Lung (tissue), 12 donors: ENCODE results near the gene CNPY3. TPM values are rescaled to one million over a fixed set of nuclear protein-coding genes. Genes with fewer than 3 reads are reported as not detected.
"Not testable (repeated sequence)": the region's sequence is repeated elsewhere in the genome, so short reads cannot be mapped to it uniquely, and the experiment has no call there.

ENCODE experiments used
- ATAC-seq: fragments of 200-7000 bp; cut with Tn5 transposase; one replicate; pipeline ENCODE4 v1.9.1; 2020; ENCODE audit warnings: moderate number of reproducible peaks; ENCODE audit not compliant: insufficient read depth, low FRiP score
- DNase-seq, 3 donors: peaks; one replicate each; pipeline ENCODE4 v3.0.0-alpha.2; 2013 to 2017
- H3K27ac ChIP-seq, 2 donors: one replicate each; pipeline ENCODE4 v1.5.1; 2013; ENCODE audit warnings: mild to moderate bottlenecking in 2 of 2, moderate library complexity in 2 of 2, control low read depth in 1 of 2, inconsistent platforms in 1 of 2, low read depth in 1 of 2, low read length in 1 of 2
- H3K27me3 ChIP-seq, 3 donors: one replicate each; pipeline ENCODE4 v1.5.1; 2013; ENCODE audit warnings: low read length in 2 of 3; ENCODE audit not compliant: control insufficient read depth in 3 of 3, insufficient read depth in 3 of 3
- H3K36me3 ChIP-seq, 4 donors: one replicate each; pipeline ENCODE4 v1.5.1; 2013; ENCODE audit warnings: low read length in 4 of 4, mild to moderate bottlenecking in 1 of 4, moderate library complexity in 1 of 4; ENCODE audit not compliant: control insufficient read depth in 4 of 4, insufficient read depth in 4 of 4
- H3K4me1 ChIP-seq, 5 donors: one replicate each; pipeline ENCODE4 v1.5.1; 2013; ENCODE audit warnings: low read length in 5 of 5, mild to moderate bottlenecking in 2 of 5, moderate library complexity in 1 of 5; ENCODE audit not compliant: control insufficient read depth in 5 of 5, insufficient read depth in 5 of 5
- H3K4me3 ChIP-seq: one replicate; pipeline ENCODE4 v1.5.1; 2013; ENCODE audit warnings: mild to moderate bottlenecking, control low read depth, moderate library complexity
- H3K9ac ChIP-seq, 2 donors: one replicate each; pipeline ENCODE4 v1.5.1; 2013; ENCODE audit warnings: low read length in 2 of 2, control low read depth in 1 of 2; ENCODE audit not compliant: insufficient read depth in 1 of 2
- H3K9me3 ChIP-seq, 4 donors: one replicate each; pipeline ENCODE4 v1.5.1; 2013; ENCODE audit warnings: low read length in 3 of 4, mild to moderate bottlenecking in 1 of 4, moderate library complexity in 1 of 4; ENCODE audit not compliant: control insufficient read depth in 4 of 4, insufficient read depth in 3 of 4
- CTCF ChIP-seq: IDR thresholded peaks from 2 replicates; pipeline ENCODE4 v1.5.1; 2012; ENCODE audit warnings: mild to moderate bottlenecking; ENCODE audit errors: control extremely low read depth, extremely low read depth
- WGBS, 2 donors: extraction: QIAGEN DNeasy Blood & Tissue Kit; methylation state at CpG; one replicate each; pipeline ENCODE4 v1.1.7; 2013; 5-methylcytosine and 5-hydroxymethylcytosine counted together
- polyA plus RNA-seq, 2 donors: library from polyadenylated mRNA; stranded (reverse); fragments of 200-250 nt; gene quantifications; one replicate each; pipeline ENCODE4 v1.2.1, GENCODE V29; 2013
- total RNA-seq, 2 donors: library from RNA; depleted of rRNA in 1 of 2; stranded (reverse); fragments of >200 nt in 1 of 2; gene quantifications; one replicate each; pipeline ENCODE4 v1.2.1, GENCODE V29; 2014 to 2021
- donor health status: control.
- donor health status: control.
- donor health status: Bipolar disorder and iron deficiency.
- donor health status: healthy.
- donor health status: DM: yes; HTN: yes; CAD: no.

The CNPY3 gene
- total and polyA plus RNA-seq, 4 donors: 36.0 to 90.5 (median 56.2) TPM

GRCh38 chr6:42889815-42890214, 39.5 kb upstream of the CNPY3 start:
- peaks cover 9 to 12% (median 10%) of the 10 kb centered on the region in 4 donors for H3K36me3 ChIP-seq
- peak overlapping the region in 1 of 2 donors; percentile 53 for H3K27ac ChIP-seq
- peak overlapping the region in 1 of 2 donors; percentile 71 for H3K9ac ChIP-seq
- no peak for ATAC-seq
- no peak for TF ChIP-seq CTCF
- H3K4me3 ChIP-seq: no peak overlapping the region
- peaks cover 0 to 7% (median 0%) of the 10 kb centered on the region in 5 donors for H3K4me1 ChIP-seq
- 59 to 67% methylated on average over 4 of the region's 4 CpGs for WGBS, 2 donors
- peak in 1 of 3 donors; percentile 33 for DNase-seq
- H3K9me3 ChIP-seq: no peaks in the 10 kb centered on the region
- no peaks in the 10 kb centered on the region for H3K27me3 ChIP-seq

- H3K36me3 ChIP-seq: peaks cover 5 to 7% (median 6%) of the 10 kb centered on the region in 4 donors
- no peaks in the 10 kb centered on the region for H3K27me3 ChIP-seq
- H3K27ac ChIP-seq: peak overlapping the region; percentile 89 to 98
- H3K4me1 ChIP-seq: peaks cover 0 to 7% (median 0%) of the 10 kb centered on the region in 5 donors
- WGBS, 2 donors: 0% methylated on average over 63 of the region's 63 CpGs
- ATAC-seq (peak; percentile 99), DNase-seq (peak; percentile 97 to 98 (median 98))
- H3K9ac ChIP-seq: peak overlapping the region; percentile 35 to 71
- TF ChIP-seq CTCF: no peak
- no peaks in the 10 kb centered on the region for H3K9me3 ChIP-seq
- peak overlapping the region; percentile 96 for H3K4me3 ChIP-seq
Observed at GRCh38 chr6:42890311-42891198, 38.7 kb upstream of the CNPY3 start.

DNA sequence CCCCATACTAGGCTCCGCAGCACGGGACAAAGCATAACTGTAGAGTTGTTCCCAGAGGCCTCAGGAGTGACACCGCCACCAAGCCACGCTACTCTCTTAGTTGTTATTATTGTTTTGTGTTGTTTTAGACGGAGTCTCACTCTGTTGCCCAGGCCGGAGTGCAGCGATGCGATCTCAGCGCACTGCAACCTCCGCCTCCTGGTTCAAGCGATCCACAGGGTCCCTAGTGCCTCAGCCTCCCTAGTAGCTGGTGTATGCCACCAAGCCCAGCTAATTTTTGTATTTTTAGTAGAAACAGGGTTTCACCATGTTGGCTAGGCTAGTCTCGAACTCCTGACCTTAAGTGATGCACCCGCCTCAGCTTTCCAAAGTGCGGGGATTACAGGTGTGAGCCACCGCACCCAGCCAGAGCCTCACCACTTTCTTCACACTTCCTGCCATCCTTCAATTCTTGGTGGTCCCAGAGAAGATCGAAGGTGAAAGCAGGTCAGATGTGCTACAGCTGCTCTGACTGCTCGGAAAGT, 38.0 kb upstream of the CNPY3 start:
- Histone ChIP-seq H3K27ac (peak overlapping the region; percentile 47 to 98), H3K4me3 (peak overlapping the region; percentile 17), H3K9me3 (no peaks in the 10 kb centered on the region), H3K4me1 (peaks cover 0 to 7% (median 0%) of the 10 kb centered on the region in 5 donors), H3K36me3 (peaks cover 0 to 1% (median 0%) of the 10 kb centered on the region in 4 donors), H3K9ac (peak overlapping the region; percentile 12 to 71), H3K27me3 (no peaks in the 10 kb centered on the region)
- DNase-seq (no peak), ATAC-seq (no peak)
- 38 to 47% methylated on average over 17 of the region's 17 CpGs for WGBS, 2 donors
- no peak for TF ChIP-seq CTCF

GRCh38 chr6:42894041-42894828, 35.0 kb upstream of the CNPY3 start:
- H3K4me3 ChIP-seq, H3K9me3 ChIP-seq, ATAC-seq, H3K9ac ChIP-seq, H3K27ac ChIP-seq, H3K36me3 ChIP-seq, H3K27me3 ChIP-seq, DNase-seq, H3K4me1 ChIP-seq: not testable (repeated sequence)
- 43 to 59% methylated on average over 19 of the region's 19 CpGs for WGBS, 2 donors
